Uterus (tissue), 2 donors: ENCODE measurements around the gene ACSM4.

Experiments
- POLR2A ChIP-seq, 2 donors: fragments of 450-650 bp; IDR thresholded peaks; one replicate each; pipeline ENCODE4 v1.6.1; 2016; ENCODE audit warnings: antibody characterized with exemption in 2 of 2, mild to moderate bottlenecking in 1 of 2, moderate library complexity in 1 of 2
- TF ChIP-seq, protein P1 (sequence below), 4 experiments: fragments of 200-600 bp in 2 of 4; fragments of 450-650 bp in 2 of 4; sonication (generic) in 2 of 4; IDR thresholded peaks; one replicate each; pipeline ENCODE4 v1.5.1; 2016 to 2019; ENCODE audit warnings: antibody characterized with exemption in 4 of 4, mild to moderate bottlenecking in 2 of 4, moderate library complexity in 1 of 4

DNA sequence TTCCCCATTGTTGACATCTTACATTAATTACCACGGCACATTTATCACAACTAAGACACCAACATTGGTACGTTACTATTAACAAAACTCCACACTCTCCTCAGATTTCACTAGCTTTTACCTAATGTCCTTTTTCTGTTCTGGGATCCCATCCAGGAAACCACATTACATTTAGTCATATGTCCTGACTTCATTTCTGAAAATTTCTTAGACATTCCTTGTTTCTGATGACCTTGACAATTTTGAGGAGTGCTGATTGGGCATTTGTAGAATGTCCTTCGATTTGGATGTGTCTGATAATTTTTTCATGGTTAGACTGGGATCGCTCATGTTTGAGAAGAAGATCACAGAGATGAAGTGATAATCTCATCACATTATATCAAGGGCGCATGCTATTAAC is 34.6 kb upstream of the ACSM4 start:
- TF ChIP-seq, protein P1, sequence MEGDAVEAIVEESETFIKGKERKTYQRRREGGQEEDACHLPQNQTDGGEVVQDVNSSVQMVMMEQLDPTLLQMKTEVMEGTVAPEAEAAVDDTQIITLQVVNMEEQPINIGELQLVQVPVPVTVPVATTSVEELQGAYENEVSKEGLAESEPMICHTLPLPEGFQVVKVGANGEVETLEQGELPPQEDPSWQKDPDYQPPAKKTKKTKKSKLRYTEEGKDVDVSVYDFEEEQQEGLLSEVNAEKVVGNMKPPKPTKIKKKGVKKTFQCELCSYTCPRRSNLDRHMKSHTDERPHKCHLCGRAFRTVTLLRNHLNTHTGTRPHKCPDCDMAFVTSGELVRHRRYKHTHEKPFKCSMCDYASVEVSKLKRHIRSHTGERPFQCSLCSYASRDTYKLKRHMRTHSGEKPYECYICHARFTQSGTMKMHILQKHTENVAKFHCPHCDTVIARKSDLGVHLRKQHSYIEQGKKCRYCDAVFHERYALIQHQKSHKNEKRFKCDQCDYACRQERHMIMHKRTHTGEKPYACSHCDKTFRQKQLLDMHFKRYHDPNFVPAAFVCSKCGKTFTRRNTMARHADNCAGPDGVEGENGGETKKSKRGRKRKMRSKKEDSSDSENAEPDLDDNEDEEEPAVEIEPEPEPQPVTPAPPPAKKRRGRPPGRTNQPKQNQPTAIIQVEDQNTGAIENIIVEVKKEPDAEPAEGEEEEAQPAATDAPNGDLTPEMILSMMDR (IDR thresholded peaks at IDR 0.05) = no peak
- no peak for TF ChIP-seq POLR2A (IDR thresholded peaks at IDR 0.05)
